Thyroid gland (tissue), 4 donors: Measurements from ENCODE around the gene LARP6. TPM values are rescaled to one million over a fixed set of nuclear protein-coding genes. Genes with fewer than 3 reads are reported as not detected.

Experiments used
- DNase-seq, 2 donors: peaks; one replicate each; pipeline ENCODE4 v3.0.0-alpha.2; 2019
- H3K27ac ChIP-seq, 3 donors: fragments of 200-600 bp; sonication (generic); 1 replicate in 2 of 3; 2 replicates in 1 of 3; pipeline ENCODE4 v1.5.1; 2016 to 2019; ENCODE audit warnings: mild to moderate bottlenecking in 1 of 3, moderate library complexity in 1 of 3
- H3K27me3 ChIP-seq: fragments of 200-600 bp; sonication (generic); one replicate; pipeline ENCODE4 v1.5.1; 2019
- H3K36me3 ChIP-seq, 2 donors: fragments of 200-600 bp; sonication (generic); one replicate each; pipeline ENCODE4 v1.5.1; 2016 to 2019
- H3K4me1 ChIP-seq, 2 donors: fragments of 200-600 bp; sonication (generic); one replicate each; pipeline ENCODE4 v1.5.1; 2017 to 2019
- H3K4me3 ChIP-seq, 3 donors: fragments of 200-600 bp; sonication (generic); replicated peaks in 1 of 3; 1 replicate in 2 of 3; 2 replicates in 1 of 3; pipeline ENCODE4 v1.5.1; 2016; ENCODE audit warnings: mild to moderate bottlenecking in 1 of 3
- H3K9me3 ChIP-seq: fragments of 200-600 bp; sonication (generic); one replicate; pipeline ENCODE4 v1.5.1; 2017
- POLR2A ChIP-seq, 2 donors: fragments of 450-650 bp; IDR thresholded peaks; one replicate each; pipeline ENCODE4 v1.6.1; 2017; ENCODE audit warnings: antibody characterized with exemption in 2 of 2, mild to moderate bottlenecking in 2 of 2, moderate library complexity in 1 of 2
- WGBS, 2 donors: methylation state at CpG; one replicate each; pipeline ENCODE4 v1.1.5; 2017; 5-methylcytosine and 5-hydroxymethylcytosine counted together
- intact Hi-C: fragments of 100-400 bp; cut with DNase I; formaldehyde crosslinking; loops from one replicate; pipeline ENCODE4 v1.15.1; 2023
- total RNA-seq, 4 donors: library from RNA; depleted of rRNA; stranded (reverse); fragments of >200 nt; gene quantifications; one replicate each; pipeline ENCODE4 v1.2.3, GENCODE V29; 2016
- TF ChIP-seq, protein P1 (sequence below), 6 experiments: fragments of 200-600 bp in 3 of 6; fragments of 450-650 bp in 3 of 6; sonication (generic) in 3 of 6; IDR thresholded peaks; one replicate each; pipeline ENCODE4 v1.5.1; 2016 to 2019; ENCODE audit warnings: antibody characterized with exemption in 6 of 6, mild to moderate bottlenecking in 2 of 6, inconsistent platforms in 1 of 6, moderate library complexity in 1 of 6

The LARP6 gene
- total RNA-seq, 4 donors from 2014 or later, result 70.8 to 123 (median 92.9) TPM

- WGBS, 2 donors, result 44 to 60% methylated on average over 2 of the region's 2 CpGs
- TF ChIP-seq, protein P1, sequence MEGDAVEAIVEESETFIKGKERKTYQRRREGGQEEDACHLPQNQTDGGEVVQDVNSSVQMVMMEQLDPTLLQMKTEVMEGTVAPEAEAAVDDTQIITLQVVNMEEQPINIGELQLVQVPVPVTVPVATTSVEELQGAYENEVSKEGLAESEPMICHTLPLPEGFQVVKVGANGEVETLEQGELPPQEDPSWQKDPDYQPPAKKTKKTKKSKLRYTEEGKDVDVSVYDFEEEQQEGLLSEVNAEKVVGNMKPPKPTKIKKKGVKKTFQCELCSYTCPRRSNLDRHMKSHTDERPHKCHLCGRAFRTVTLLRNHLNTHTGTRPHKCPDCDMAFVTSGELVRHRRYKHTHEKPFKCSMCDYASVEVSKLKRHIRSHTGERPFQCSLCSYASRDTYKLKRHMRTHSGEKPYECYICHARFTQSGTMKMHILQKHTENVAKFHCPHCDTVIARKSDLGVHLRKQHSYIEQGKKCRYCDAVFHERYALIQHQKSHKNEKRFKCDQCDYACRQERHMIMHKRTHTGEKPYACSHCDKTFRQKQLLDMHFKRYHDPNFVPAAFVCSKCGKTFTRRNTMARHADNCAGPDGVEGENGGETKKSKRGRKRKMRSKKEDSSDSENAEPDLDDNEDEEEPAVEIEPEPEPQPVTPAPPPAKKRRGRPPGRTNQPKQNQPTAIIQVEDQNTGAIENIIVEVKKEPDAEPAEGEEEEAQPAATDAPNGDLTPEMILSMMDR (IDR thresholded peaks at IDR 0.05), result no peak
- no peak for TF ChIP-seq POLR2A (IDR thresholded peaks at IDR 0.05)
- Histone ChIP-seq H3K4me1 (peaks cover 15 to 28% of the 10 kb centered on the region in 2 donors), H3K4me3 (no peak overlapping the region), H3K36me3 (peaks cover 15 to 18% of the 10 kb centered on the region in 2 donors), H3K27ac (no peak overlapping the region), H3K27me3 (no peaks in the 10 kb centered on the region), H3K9me3 (no peaks in the 10 kb centered on the region)
- intact Hi-C loops, result loop anchor here (5.0 kb wide), 1 partner anchor 47 kb away; no protein-coding TSS in a partner anchor
- no peak for DNase-seq
These were observed 23.3 kb downstream of the LARP6 start for GRCh38 chr15:70830615-70831014.

GRCh38 chr15:70829371-70830166 lies 24.4 kb downstream of the LARP6 start:
- H3K36me3 ChIP-seq, result peaks cover 15 to 18% of the 10 kb centered on the region in 2 donors
- no peak overlapping the region for H3K4me3 ChIP-seq
- no peak overlapping the region for H3K27ac ChIP-seq
- WGBS, 2 donors, result 86% methylated on average over 9 of the region's 9 CpGs
- intact Hi-C loops, result loop anchor here (5.0 kb wide), 1 partner anchor 48 kb away; no protein-coding TSS in a partner anchor
- TF ChIP-seq POLR2A (IDR thresholded peaks at IDR 0.05), result no peak
- TF ChIP-seq, protein P1 (IDR thresholded peaks at IDR 0.05), result no peak
- H3K4me1 ChIP-seq, result peaks cover 20 to 32% of the 10 kb centered on the region in 2 donors
- no peak for DNase-seq
- no peaks in the 10 kb centered on the region for H3K9me3 ChIP-seq
- H3K27me3 ChIP-seq, result no peaks in the 10 kb centered on the region

- no peaks in the 10 kb centered on the region for H3K9me3 ChIP-seq
- TF ChIP-seq, protein P1 (IDR thresholded peaks at IDR 0.05), result no peak
- TF ChIP-seq POLR2A (IDR thresholded peaks at IDR 0.05), result no peak
- H3K4me3 ChIP-seq, result no peak overlapping the region
- H3K36me3 ChIP-seq, result peaks cover 12 to 14% of the 10 kb centered on the region in 2 donors
- WGBS, 2 donors, result 81 to 82% methylated on average over 6 of the region's 6 CpGs
- H3K27me3 ChIP-seq, result no peaks in the 10 kb centered on the region
- peaks cover 23 to 31% of the 10 kb centered on the region in 2 donors for H3K4me1 ChIP-seq
- intact Hi-C loops, result no loop called here
- no peak overlapping the region for H3K27ac ChIP-seq
- no peak for DNase-seq
These were observed 26.2 kb downstream of the LARP6 start for GRCh38 chr15:70827721-70828120.

- H3K36me3 ChIP-seq, result peaks cover under 1 to 3% of the 10 kb centered on the region in 2 donors
- intact Hi-C loops, result no loop called here
- DNase-seq, result peak; percentile 27 to 39
- peak in 1 of 2 donors; percentile 4 for TF ChIP-seq POLR2A (IDR thresholded peaks at IDR 0.05)
- TF ChIP-seq, protein P1 (IDR thresholded peaks at IDR 0.05), result no peak
- H3K4me1 ChIP-seq, result peaks cover 23 to 31% of the 10 kb centered on the region in 2 donors
- H3K4me3 ChIP-seq, result no peak overlapping the region
- H3K27me3 ChIP-seq, result no peaks in the 10 kb centered on the region
- peak overlapping the region in 2 of 3 donors; percentile 61 to 65 for H3K27ac ChIP-seq
- H3K9me3 ChIP-seq, result no peaks in the 10 kb centered on the region
- 42 to 58% methylated on average over 3 of the region's 3 CpGs for WGBS, 2 donors
These were observed 27.3 kb downstream of the LARP6 start for GRCh38 chr15:70826634-70827033.

GRCh38 chr15:70825841-70826240 lies 28.1 kb downstream of the LARP6 start:
- no peak overlapping the region for H3K4me3 ChIP-seq
- no peak for TF ChIP-seq POLR2A (IDR thresholded peaks at IDR 0.05)
- TF ChIP-seq, protein P1 (IDR thresholded peaks at IDR 0.05), result no peak
- peak overlapping the region in 2 of 3 donors; percentile 61 to 65 for H3K27ac ChIP-seq
- no peaks in the 10 kb centered on the region for H3K9me3 ChIP-seq
- DNase-seq, result no peak
- WGBS, 2 donors, result 88 to 91% methylated on average over 8 of the region's 8 CpGs
- no peaks in the 10 kb centered on the region for H3K36me3 ChIP-seq
- intact Hi-C loops, result no loop called here
- H3K27me3 ChIP-seq, result no peaks in the 10 kb centered on the region
- H3K4me1 ChIP-seq, result peaks cover 23 to 31% of the 10 kb centered on the region in 2 donors
